HG02981 (cell line): ENCODE data around the gene CALN1.

ENCODE experiments used
- ATAC-seq: cut with Tn5 transposase; IDR thresholded peaks from one replicate; pipeline ENCODE4 v1.9.1; 2021; ENCODE audit warnings: mild to moderate bottlenecking, moderate library complexity; ENCODE audit not compliant: unreplicated experiment

Gene CALN1

DNA sequence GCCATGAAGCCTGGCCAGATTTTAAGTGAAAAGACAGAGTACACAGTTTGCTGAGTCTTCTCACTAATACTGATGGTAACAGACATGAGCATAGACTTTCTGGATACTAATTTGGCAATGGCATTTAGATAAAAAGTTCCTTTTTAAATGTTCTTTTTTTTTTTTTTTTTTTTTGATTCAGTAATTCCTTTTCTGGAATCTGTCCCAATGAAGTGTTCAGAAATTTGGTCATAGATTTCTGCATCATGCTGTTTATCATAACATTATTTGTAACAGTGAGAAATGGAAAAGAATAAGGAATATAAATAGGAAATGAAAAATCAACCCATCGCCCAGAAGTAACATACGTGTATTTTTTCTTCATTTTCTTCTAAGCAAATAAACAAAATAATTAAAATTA lies 354.9 kb downstream of the CALN1 start:
- no peak for ATAC-seq

DNA sequence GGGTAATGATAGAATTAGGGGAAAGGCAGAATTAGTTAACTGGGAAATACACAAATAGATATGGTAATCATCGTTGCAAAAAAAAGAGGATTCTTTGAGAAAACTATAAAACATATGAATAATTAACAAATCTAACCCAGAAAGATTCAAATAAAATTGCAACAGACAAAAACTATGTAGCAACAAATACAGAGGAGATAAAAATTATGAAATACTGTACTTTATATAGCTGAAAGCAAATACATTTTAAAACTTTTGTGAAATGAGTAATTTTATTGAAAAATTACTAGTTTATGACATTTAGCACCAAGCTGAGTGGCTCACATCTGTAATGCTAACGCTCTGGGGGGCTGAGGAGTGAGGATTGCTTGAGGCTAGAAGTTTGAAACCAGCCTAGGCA lies 356.7 kb downstream of the CALN1 start:
- no peak for ATAC-seq

DNA sequence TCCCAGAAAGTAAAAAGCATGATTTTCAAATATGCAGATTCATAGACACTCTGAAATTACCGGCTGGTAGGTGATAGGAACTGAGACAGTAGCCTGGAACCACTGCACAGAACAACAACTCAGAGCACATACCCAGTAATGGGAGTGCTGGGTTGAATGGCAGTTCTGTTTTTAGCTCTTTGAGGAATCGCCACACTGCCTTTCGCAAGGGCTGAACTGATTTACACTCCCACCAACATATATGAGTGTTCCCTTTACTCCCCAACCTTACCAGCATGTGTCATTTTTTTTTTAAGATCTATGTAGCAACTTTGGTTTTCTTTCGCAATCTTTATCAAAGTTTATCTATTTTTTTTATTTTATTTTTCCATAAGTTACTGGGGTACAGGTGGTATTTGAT lies 358.8 kb downstream of the CALN1 start:
- no peak for ATAC-seq

DNA sequence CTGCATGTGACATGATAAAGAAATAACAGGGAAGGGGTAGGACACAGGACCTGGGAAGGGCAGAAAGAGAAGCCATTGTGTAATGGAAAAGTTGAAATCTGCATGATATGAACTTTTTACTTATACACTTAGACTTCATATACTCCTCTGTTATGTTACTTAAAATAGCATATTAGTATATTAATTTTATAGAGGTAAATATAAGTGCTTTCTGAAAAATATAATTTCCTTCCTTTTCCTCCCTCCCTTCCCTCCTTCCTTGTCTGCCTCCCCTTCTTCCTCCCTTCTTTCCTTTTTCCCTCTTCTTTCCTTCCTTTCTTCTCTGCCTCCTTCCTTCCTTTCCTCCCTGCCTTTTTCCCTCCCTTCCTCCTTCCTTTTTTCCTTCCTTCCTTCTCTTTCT lies 363.7 kb downstream of the CALN1 start:
- ATAC-seq, result no peak

DNA sequence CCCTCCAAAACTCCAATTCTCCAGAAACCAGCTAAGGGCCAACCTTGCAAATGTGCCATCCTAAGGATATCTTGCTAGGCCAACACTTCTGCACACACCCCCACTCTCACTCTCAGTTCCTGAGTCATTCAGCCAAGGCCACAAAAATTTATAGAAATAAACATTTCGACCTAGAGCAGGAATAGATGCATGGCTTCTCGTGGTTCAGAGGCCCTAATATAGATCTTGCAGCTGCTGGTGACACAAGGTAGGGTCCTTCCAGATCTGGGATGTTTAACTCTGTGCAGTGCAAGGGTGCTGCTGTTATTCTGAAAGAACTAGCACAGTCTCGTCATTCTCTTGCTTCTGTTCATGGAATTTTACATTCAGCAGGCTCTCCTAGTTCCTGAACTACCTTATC lies 369.3 kb downstream of the CALN1 start:
- no peak for ATAC-seq

DNA sequence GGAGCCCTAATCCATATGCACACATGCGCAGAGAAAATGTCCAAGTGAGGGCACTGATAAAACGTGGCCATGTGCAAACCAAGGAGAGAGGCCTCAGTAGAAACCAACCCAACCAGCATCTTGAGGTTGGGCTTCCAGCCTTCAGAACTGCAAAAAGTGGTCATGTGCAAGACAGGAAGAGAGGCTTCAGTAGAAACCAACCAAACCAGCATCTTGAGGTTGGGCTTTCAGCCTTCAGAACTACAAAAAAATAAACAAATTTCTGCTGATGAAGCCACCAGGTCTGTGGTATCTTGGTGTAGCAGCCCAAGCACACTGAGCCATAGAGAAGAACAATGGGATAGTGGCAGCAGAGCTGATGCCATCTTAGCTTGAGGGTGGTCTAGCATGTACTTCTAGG lies 371.5 kb downstream of the CALN1 start:
- ATAC-seq, result no peak

DNA sequence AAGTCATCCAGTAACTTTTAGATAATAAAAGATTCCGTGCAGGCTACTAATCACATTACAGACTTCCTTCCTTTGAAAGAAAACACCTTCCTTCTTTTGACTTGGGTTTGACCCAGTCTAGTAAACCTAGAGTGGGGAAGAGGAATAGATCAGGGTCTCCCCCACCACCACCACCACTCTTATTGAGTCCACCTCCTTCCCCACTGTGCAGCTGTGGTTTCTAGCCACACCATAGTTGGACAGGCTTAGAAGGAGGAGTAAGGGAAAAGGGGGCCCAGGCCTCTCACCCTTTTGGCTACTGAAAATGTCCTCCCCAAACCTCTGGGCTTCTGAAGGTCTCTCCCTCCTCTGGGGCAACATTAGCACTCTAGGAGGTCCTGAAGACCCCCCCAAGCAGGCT lies 372.7 kb downstream of the CALN1 start:
- ATAC-seq, result no peak

DNA sequence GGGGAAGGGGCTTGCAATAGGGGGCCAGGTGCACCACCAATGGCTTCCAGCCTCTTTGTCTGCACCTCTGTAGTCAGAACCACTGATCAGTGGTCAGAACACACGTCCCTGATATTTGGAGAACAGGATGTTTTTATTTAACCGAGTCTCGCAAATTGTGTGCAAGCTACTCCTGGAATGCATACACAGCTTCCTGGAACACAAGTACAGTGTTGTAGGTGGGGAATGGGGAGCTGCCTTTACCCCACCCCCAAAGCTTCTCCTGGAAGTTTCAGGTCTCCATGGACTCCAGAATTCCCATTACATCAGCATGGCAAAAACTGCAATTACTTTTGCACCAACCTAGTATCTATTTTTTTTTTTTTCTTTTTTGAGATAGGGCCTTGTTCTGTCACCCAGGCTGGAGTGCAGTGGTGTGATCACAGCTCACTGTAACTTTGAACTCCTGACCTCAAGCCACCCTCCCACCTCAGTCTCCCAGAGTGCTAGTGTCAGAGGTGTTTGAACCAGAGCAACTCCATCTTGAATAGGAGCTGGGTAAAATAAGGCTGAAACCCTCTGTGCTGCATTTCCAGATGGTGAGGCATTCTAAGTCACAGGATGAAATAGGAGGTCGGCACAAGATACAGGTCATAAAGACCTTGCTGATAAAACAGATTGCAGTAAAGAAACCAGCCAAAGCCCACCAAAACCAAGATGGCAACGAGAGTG lies 374.0 kb downstream of the CALN1 start:
- no peak for ATAC-seq

DNA sequence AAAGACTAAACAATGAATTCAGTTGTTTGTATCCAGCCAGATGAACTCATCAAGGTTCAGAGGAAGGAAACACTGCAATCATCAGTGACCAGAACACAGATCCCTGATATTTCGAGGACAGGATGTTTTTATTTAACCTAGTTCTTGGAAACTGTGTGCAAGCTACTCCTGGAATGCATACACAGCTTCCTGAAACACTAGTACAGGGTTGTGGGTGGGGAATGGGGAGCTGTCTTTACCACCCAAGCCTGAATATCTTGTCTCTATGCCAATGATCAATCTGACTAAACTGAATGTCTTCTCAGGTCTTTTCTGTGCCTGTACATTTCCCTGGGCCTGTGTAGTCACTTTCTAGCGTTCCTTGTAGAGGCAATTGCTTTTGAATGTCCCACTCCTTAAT lies 374.6 kb downstream of the CALN1 start:
- no peak for ATAC-seq

DNA sequence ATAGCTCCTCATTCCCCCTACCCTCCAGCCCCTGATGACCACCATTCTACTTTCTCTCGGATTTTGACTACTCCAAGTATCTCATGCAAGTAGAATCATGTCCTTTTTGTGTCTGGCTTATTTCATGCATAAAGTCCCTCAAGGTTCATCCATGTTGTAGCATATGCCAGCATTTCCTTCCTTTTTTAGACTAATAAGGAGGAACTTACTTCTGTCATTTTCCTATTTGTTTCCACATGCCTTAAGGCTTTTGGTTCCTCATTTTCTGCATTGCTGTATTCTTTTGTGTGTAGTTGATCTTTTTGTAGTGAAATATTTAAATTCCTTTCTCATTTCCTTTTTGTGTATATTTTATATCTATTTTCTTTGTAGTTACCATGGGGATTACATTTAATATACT lies 376.9 kb downstream of the CALN1 start:
- no peak for ATAC-seq

DNA sequence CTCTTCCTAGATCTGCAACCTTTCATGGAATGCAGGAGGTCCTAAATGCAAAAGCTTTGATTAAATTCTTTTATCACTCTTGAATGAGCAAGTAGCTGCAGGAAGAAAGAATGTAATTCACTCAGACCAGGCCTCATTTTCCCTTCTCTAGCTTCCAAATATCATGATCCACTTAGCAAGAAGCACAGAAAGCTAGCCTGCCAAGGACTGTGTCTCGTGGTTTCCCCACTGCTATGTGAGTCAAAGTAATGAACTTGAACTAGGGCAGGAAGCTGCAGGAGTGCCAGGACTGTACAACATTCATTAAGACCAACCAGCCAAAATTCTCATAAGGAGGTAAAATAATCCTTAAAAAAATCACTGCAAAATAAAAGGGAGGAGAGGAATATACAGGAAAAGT lies 379.2 kb downstream of the CALN1 start:
- ATAC-seq, result no peak

DNA sequence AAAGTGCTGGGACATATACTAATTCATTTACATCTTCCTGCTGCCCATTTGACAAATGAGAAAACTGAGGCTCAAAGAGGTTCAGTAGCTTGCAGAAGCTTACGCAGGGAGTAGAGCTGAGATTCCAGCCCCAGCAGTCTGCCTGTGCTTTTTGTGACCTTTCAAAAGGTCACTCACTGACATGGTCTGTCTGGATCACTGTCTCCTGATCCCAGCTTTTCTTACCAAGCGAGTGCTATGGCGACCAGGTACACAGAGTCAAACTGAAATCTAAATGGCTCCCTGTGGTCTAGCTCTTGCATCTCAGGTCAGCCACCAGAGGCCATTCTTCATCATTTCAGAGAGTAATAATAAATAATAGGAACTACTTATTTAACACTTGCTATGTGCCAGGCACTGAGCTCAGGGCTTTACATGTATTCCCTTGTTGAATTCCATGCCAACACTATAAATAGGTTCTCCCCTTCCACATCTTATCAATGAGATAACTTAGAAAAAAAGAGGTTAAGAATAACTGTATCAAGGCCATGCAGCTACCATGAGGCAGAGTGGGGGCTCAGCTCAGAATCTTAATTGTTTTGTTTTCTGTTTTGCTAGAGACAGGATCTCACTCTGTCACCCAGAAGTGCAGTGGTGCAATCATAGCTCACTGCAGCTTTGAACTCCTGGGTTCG lies 381.0 kb downstream of the CALN1 start:
- ATAC-seq, result no peak

DNA sequence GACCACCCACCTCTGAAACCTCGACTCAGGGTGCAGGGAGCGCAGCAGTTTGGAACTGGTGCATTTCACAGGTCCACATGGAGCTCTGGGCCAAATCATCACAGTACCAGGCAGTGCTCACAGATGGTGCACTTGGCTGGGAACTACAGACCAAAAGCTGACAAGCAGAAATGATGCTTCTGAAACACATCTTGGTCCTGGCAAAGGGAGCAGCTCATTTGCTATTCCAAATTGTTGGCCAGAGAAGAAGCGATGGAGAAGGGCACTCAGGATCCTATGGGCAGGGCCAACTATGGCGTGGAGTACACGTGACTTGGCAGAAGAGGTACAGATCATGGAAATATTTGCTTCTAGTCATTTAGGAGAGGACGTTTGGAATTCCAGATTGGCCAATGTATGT lies 383.9 kb downstream of the CALN1 start:
- no peak for ATAC-seq

DNA sequence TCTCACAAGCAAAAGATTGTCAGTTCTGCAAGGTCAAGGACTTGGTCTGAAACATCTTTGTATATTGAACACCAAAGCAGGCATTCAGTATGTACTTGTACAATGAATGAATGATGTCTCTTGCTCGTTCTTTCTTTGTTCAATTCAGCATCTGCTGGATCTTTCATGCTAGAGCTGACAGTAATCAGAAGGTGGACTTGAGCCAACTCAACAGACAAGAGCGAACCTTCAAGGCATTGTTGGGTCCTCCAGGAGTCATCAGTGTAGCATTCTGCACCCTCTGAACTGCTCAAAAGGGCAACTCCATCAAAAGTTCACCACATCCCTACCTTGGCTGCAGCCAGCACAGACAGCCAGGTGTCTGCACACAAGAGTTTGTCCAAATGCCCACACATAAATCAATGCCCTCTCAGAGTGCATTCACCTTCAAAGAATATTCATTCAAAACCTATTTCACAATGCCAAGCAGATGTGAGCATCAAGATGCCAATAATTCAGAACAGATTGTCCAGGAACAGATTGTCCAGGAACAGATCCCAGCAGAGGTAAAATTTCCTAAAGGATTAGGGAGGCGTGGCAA lies 386.7 kb downstream of the CALN1 start:
- ATAC-seq, result no peak

DNA sequence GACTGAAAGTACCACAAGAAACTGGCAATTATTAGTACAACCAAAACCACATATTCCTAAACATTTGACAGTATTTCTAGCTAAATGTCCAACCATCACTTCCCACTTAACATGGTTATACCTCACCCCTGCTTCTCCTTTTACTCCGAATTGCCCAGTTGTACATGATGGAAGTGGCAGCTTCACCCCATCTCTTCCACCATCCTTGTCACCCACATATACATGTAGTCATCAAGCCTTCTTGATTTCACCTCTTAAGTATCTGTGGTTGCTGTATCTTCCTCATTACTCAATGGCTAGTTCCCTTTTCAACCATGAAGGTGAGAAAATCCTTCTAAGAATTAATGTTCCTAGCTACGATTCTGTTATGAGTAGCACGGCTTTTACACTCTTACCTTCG lies 388.2 kb downstream of the CALN1 start:
- ATAC-seq, result no peak

DNA sequence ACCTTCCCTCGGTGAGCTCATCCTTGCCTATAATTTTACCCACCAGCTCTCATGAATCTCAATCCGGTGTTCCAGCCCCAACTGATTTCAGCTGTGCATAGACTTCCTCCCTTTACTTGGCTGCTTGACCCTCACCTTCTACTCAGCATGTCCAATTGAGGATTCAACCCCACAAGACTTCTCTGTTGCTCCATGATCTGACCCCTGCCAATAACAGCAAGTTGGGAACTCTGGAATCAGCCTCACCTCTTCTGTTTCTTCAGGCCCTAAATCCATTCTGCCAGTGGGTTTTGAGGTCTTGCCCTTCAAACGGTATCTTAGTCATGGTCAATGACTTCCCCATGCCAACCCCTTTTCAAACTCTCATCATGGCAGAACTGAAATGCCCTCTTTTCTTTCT lies 390.4 kb downstream of the CALN1 start:
- no peak for ATAC-seq

DNA sequence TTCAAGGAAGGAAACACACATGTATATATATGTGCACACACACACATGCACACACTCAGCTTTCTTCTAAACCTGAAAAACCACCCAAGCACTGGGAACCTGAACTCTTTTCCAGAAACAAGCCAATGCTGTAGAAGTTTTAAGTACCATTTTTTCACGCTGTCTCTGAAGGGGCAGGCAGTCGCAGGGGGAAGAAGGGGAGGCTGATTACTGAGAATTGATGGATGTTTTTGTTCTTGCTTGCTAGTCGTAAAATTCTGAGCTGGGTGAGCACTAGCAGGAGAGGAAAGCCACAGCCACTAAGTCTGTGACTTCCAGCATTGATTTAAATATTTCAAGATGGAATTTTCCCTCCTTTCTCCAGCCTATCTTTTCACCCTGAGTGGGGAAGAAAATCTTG lies 391.8 kb downstream of the CALN1 start:
- ATAC-seq, result no peak

DNA sequence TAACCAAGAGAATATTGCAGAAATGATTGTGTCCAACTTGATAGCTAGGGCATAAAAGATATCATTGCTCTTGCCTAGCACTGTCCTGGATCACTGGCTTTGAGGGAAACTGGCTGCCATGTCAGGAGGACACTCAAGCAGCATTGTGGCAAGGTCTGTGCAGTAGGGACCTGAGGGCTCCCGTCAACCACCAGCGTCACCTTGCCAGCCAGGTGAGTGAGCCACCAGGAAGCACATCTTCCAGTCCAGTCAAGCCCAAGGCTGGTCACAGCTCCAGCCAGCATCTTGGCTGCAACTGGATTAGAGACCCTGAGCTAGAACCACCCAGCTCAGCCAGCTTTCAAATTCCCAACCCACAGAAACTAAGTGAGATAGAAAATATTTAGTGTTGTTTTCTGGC lies 392.7 kb downstream of the CALN1 start:
- no peak for ATAC-seq

DNA sequence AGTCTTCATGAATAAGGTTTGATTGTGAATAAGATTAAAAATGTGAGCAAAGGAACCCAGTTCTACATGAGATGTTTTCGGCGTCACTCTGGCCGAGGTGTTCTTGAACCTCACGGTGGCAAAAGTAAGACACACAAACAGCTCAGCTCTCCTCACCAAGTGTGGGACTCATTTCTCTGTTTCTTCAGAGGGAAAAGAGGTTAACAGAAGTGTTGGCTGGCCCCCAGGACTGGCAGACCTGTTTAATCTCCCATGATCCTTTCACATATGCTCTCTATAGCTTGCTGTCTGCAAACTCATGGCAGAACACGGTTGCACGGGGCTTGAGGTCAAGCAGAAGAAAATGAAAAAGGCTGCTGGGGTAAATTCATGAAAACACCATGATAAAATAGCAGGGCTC lies 394.4 kb downstream of the CALN1 start:
- ATAC-seq, result no peak

DNA sequence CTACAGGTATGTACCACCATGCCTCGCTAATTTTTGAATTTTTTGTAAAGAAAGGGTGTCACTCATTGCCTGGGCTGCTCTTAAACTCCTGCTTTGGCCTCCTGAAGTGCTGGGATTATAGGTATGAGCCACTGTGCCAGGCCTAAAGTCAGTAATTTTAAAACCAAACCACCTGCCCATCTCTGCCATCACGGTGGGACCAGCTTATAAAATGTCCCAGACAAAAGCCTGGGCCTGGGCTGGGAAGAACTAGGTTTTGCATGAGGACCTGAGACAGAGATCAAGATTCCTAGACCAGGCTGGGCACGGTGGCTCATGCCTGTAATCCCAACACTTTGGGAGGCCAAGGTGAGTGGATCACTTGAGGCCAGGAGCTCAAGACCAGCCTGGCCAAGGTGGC lies 395.6 kb downstream of the CALN1 start:
- ATAC-seq, result no peak

DNA sequence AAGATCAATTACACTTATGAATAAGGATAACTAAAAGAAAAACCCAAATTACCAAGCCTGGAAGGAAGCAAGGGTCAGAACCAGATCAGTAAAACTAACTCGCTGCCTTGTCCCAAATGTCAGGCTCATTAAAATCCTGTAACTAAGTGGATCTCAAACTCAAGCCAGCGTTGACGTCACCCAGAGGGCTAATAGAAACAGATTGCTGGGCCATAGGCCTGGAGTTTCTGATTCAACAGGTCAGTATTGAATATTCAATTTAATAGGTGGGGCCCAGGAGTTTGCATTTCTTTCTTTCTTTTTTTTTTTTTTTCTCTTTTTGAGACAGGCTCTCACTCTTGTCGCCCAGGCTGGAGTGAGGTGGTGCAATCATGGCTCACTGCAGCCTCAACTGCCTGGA lies 397.0 kb downstream of the CALN1 start:
- no peak for ATAC-seq

DNA sequence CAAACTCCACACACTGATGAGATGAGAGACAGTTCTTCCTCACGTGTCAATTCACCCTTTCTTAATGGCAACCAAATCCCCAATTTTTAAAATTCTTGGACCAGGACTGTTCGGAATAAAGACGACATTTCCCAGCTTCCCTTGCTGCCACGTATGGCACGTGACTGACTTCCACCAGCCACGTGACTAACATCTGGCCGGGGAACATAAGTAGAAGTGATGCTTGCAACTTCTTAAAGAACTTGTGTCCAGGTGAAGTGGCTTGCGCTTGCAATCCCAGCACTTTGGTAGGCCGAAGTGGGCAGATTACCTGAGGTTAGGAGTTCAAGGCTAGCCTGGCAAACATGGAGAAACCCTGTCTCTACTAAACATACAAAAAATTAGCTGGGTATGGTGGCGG lies 405.1 kb downstream of the CALN1 start:
- ATAC-seq, result no peak

DNA sequence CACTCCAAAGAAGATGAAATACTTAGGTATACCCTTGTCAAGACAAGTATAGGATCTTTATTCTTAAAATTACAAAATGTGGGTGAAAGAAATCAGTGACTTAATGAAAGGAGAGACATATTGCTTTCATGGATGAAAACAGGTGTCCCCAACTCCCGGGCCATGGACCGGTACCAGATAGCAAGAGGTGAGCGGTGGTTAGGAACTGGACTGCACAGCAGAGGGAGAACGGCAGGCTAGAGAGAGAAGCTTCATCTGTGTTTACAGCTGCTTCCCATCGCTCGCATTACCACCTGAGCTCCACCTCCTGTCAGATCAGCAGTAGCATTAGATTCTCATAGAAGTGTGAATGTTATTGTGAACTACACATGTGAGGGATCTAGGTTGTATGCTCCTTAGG lies 408.9 kb downstream of the CALN1 start:
- no peak for ATAC-seq
